Stimulated activated CD8-positive, alpha-beta memory T cell treated with anti-CD3 and anti-CD28 coated beads, Interleukin-7, amount 100 ng/mL, for 4 hours (primary cell): ENCODE measurements around the gene UBE2G1.
"Not testable (repeated sequence)": the region's sequence is repeated elsewhere in the genome, so short reads cannot be mapped to it uniquely, and the experiment has no call there.

Experiments
- DNase-seq, 2 donors: peaks; one replicate each; pipeline ENCODE4 v3.0.0-alpha.2; 2020; ENCODE audit warnings: low read depth in 2 of 2

The UBE2G1 gene

GRCh38 chr17:4375039-4375748 is 8.7 kb upstream of the UBE2G1 start:
- DNase-seq, result peak; percentile 17 to 24

- DNase-seq, result no peak
These were observed 3.2 kb upstream of the UBE2G1 start for GRCh38 chr17:4369557-4370230.

GRCh38 chr17:4368341-4368740 is 1.9 kb upstream of the UBE2G1 start:
- no peak for DNase-seq

- DNase-seq, result not testable (repeated sequence)
These were observed 702 bp upstream of the UBE2G1 start for GRCh38 chr17:4367177-4367576.

- DNase-seq, result peak in 1 of 2 donors; percentile 23
These were observed 698 bp downstream of the UBE2G1 start for GRCh38 chr17:4365628-4366326.

- peak; percentile 89 to 90 for DNase-seq
These were observed 1.3 kb downstream of the UBE2G1 start for GRCh38 chr17:4365103-4365627.

- DNase-seq, result no peak
These were observed 1.8 kb downstream of the UBE2G1 start for GRCh38 chr17:4364622-4365041.

GRCh38 chr17:4362141-4362540 is 4.3 kb downstream of the UBE2G1 start:
- no peak for DNase-seq

- DNase-seq, result no peak
These were observed 8.3 kb downstream of the UBE2G1 start for GRCh38 chr17:4358154-4358553.

- DNase-seq, result no peak
These were observed 8.8 kb downstream of the UBE2G1 start for GRCh38 chr17:4357671-4358070.

GRCh38 chr17:4357030-4357628 is 9.3 kb downstream of the UBE2G1 start:
- DNase-seq, result no peak

- no peak for DNase-seq
These were observed 11.5 kb downstream of the UBE2G1 start for GRCh38 chr17:4354862-4355514.

GRCh38 chr17:4354206-4354605 is 12.3 kb downstream of the UBE2G1 start:
- DNase-seq, result no peak

- not testable (repeated sequence) for DNase-seq
These were observed 16.3 kb downstream of the UBE2G1 start for GRCh38 chr17:4350214-4350613.

GRCh38 chr17:4345581-4346252 is 20.8 kb downstream of the UBE2G1 start:
- no peak for DNase-seq

- DNase-seq, result no peak
These were observed 21.5 kb downstream of the UBE2G1 start for GRCh38 chr17:4344926-4345325.

GRCh38 chr17:4342535-4342934 is 23.9 kb downstream of the UBE2G1 start:
- no peak for DNase-seq

GRCh38 chr17:4341616-4341977 is 24.9 kb downstream of the UBE2G1 start:
- DNase-seq, result no peak

- no peak for DNase-seq
These were observed 25.4 kb downstream of the UBE2G1 start for GRCh38 chr17:4340914-4341615.

- no peak for DNase-seq
These were observed 31.5 kb downstream of the UBE2G1 start for GRCh38 chr17:4334776-4335584.
